Breast epithelium (tissue), 4 donors: ENCODE results near the gene MTA1. TPM values are rescaled to one million over a fixed set of nuclear protein-coding genes. Genes with fewer than 3 reads are reported as not detected.

Experiments used
- DNase-seq, 2 donors: peaks; one replicate each; pipeline ENCODE4 v3.0.0-alpha.2; 2019; ENCODE audit warnings: low spot score in 2 of 2
- H3K27ac ChIP-seq, 2 donors: fragments of 200-600 bp; sonication (generic) in 1 of 2; one replicate each; pipeline ENCODE4 v1.5.1; 2016 to 2019; ENCODE audit warnings: mild to moderate bottlenecking in 1 of 2
- H3K27me3 ChIP-seq, 2 donors: fragments of 200-600 bp; sonication (generic) in 1 of 2; one replicate each; pipeline versions ENCODE4 v1.5.1 to v1.6.0; 2017 to 2019; ENCODE audit warnings: control low read depth in 1 of 2, mild to moderate bottlenecking in 1 of 2
- H3K36me3 ChIP-seq: fragments of 200-600 bp; one replicate; pipeline ENCODE4 v1.5.1; 2019
- H3K4me1 ChIP-seq, 2 donors: fragments of 200-600 bp; sonication (generic); one replicate each; pipeline ENCODE4 v1.5.1; 2016 to 2019; ENCODE audit warnings: control low read depth in 1 of 2
- H3K4me3 ChIP-seq, 3 donors: fragments of 200-600 bp; sonication (generic); 1 replicate in 2 of 3; 2 replicates in 1 of 3; pipeline ENCODE4 v1.5.1; 2016 to 2019; ENCODE audit warnings: mild to moderate bottlenecking in 3 of 3, moderate library complexity in 2 of 3
- H3K9me3 ChIP-seq, 2 donors: fragments of 200-600 bp; sonication (generic) in 1 of 2; one replicate each; pipeline ENCODE4 v1.5.1; 2016 to 2019; ENCODE audit warnings: control low read depth in 1 of 2
- POLR2A ChIP-seq: fragments of 450-650 bp; IDR thresholded peaks from one replicate; pipeline ENCODE4 v1.6.1; 2016; ENCODE audit warnings: antibody characterized with exemption, mild to moderate bottlenecking, moderate library complexity
- POLR2AphosphoS5 ChIP-seq, 3 donors: sonication (generic); formaldehyde crosslinking; IDR thresholded peaks; one replicate each; pipeline ENCODE4 v1.6.1; 2017; ENCODE audit warnings: antibody characterized with exemption in 3 of 3
- intact Hi-C: fragments of 100-400 bp; cut with DNase I; formaldehyde crosslinking; loops from one replicate; pipeline ENCODE4 v1.15.1; 2023; ENCODE audit warnings: low total_unique reads
- total RNA-seq, 3 donors: library from RNA; depleted of rRNA; stranded (reverse); fragments of >200 nt; gene quantifications; one replicate each; pipeline ENCODE4 v1.1.0, GENCODE V29; 2016
- TF ChIP-seq, protein P1 (sequence below), 3 donors: fragments of 450-650 bp; IDR thresholded peaks; one replicate each; pipeline ENCODE4 v1.5.1; 2016 to 2017; ENCODE audit warnings: antibody characterized with exemption in 3 of 3, mild to moderate bottlenecking in 3 of 3, moderate library complexity in 3 of 3

Gene MTA1
- total RNA-seq, 3 donors from 2014 or later = 50.7 to 70.1 (median 68.8) TPM

GRCh38 chr14:105505101-105505500, 85.5 kb downstream of the MTA1 start:
- Histone ChIP-seq H3K9me3 (no peaks in the 10 kb centered on the region), H3K4me1 (no peaks in the 10 kb centered on the region), H3K27ac (no peak overlapping the region), H3K27me3 (no peaks in the 10 kb centered on the region), H3K36me3 (no peaks in the 10 kb centered on the region), H3K4me3 (no peak overlapping the region)
- TF ChIP-seq, protein P1, sequence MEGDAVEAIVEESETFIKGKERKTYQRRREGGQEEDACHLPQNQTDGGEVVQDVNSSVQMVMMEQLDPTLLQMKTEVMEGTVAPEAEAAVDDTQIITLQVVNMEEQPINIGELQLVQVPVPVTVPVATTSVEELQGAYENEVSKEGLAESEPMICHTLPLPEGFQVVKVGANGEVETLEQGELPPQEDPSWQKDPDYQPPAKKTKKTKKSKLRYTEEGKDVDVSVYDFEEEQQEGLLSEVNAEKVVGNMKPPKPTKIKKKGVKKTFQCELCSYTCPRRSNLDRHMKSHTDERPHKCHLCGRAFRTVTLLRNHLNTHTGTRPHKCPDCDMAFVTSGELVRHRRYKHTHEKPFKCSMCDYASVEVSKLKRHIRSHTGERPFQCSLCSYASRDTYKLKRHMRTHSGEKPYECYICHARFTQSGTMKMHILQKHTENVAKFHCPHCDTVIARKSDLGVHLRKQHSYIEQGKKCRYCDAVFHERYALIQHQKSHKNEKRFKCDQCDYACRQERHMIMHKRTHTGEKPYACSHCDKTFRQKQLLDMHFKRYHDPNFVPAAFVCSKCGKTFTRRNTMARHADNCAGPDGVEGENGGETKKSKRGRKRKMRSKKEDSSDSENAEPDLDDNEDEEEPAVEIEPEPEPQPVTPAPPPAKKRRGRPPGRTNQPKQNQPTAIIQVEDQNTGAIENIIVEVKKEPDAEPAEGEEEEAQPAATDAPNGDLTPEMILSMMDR (IDR thresholded peaks at IDR 0.05) = no peak
- TF ChIP-seq POLR2A = no peak
- no peak for TF ChIP-seq POLR2AphosphoS5 (IDR thresholded peaks at IDR 0.05)
- DNase-seq = no peak
- intact Hi-C loops = no loop called here

DNA sequence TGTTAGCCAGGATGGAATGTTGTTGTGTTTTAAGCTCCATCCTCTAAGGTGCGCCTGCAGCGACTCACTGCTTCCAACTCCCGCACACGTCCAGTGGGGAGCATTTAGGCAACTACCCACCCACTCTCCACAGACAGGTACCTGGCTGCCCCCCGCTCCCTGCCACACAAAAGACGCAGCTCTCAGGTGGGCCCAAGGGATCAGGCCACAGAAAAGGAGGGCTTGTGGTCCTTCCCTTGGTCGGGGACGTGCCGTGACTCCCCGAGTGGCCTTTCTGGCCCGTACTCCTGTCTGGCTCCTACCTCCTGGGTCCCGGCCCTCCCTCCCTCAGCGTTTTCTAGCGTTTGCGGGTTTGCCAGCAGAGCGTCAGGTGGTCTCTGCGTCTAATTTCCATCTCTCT, 87.6 kb downstream of the MTA1 start:
- intact Hi-C loops = no loop called here
- no peaks in the 10 kb centered on the region for H3K36me3 ChIP-seq
- H3K9me3 ChIP-seq = no peaks in the 10 kb centered on the region
- no peak overlapping the region for H3K27ac ChIP-seq
- TF ChIP-seq, protein P1 (IDR thresholded peaks at IDR 0.05) = no peak
- no peak for TF ChIP-seq POLR2A
- no peak for TF ChIP-seq POLR2AphosphoS5 (IDR thresholded peaks at IDR 0.05)
- no peak for DNase-seq
- H3K4me1 ChIP-seq = no peaks in the 10 kb centered on the region
- no peak overlapping the region for H3K4me3 ChIP-seq
- no peaks in the 10 kb centered on the region for H3K27me3 ChIP-seq

DNA sequence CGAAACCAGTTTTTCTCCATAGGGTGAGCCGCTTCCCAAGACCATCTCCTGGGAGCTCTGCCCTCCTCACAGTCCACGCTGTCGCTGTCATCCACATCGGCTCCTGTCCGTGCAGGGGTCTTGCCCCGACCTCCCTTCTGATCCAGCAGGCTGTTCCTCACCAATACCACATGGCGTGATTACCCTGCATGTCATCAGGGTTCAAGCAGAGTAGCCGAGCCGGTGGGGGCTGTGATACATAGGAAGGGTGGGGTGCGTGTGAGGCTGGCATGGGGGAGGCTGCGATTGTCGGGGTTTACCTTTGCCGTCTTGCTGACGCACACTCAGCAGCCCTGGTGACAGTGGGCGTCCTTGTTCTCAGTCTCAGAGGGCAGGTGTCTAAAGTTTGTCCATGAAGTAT, 88.4 kb downstream of the MTA1 start:
- Histone ChIP-seq H3K4me1 (no peaks in the 10 kb centered on the region), H3K9me3 (no peaks in the 10 kb centered on the region), H3K27me3 (no peaks in the 10 kb centered on the region), H3K4me3 (no peak overlapping the region), H3K36me3 (no peaks in the 10 kb centered on the region), H3K27ac (no peak overlapping the region)
- no peak for TF ChIP-seq POLR2A
- TF ChIP-seq, protein P1 (IDR thresholded peaks at IDR 0.05) = no peak
- TF ChIP-seq POLR2AphosphoS5 (IDR thresholded peaks at IDR 0.05) = no peak
- no peak for DNase-seq
- intact Hi-C loops = no loop called here

DNA sequence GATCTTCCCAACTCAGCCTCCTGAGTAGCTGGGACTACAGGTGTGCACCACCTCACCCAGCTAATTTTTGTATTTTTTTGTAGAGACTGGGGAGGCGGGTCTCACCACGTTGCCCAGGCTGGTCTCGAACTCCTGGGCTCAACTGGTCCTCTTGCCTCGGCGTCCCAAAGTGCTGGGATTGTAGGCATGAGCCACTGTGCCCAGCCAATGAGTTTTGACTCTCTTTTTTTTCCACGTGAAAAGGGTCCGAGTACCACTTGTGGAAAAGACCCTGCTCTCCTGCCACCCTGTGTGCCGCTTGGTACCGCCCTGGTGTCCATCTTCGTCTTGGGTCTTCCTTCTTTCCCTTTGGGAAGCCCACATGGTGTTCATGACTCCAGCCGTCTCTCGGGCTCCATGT, 89.0 kb downstream of the MTA1 start:
- no peaks in the 10 kb centered on the region for H3K4me1 ChIP-seq
- no peaks in the 10 kb centered on the region for H3K27me3 ChIP-seq
- H3K4me3 ChIP-seq = no peak overlapping the region
- no peak for DNase-seq
- TF ChIP-seq POLR2AphosphoS5 (IDR thresholded peaks at IDR 0.05) (no peak), POLR2A (no peak)
- TF ChIP-seq, protein P1 (IDR thresholded peaks at IDR 0.05) = no peak
- H3K36me3 ChIP-seq = no peaks in the 10 kb centered on the region
- H3K9me3 ChIP-seq = no peaks in the 10 kb centered on the region
- intact Hi-C loops = no loop called here
- no peak overlapping the region for H3K27ac ChIP-seq

DNA sequence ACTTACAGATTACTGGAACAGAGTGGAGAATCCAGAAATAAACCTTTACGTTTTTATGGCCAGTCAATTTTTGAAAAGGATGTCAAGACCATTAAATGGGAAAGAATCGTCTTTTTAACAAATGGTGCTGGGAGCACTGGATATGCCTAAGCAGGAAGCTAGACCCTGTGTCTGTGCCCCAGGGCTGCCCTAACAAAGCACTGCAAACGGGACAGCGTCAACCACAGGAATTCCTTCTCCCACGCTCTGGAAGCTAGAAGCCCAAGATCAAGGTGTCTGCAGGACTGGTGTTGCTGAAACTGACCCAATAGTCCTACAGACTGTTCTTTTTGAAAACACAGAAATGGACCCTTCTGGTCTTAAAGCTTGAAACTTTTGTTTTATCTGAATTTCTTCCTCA, 97.5 kb downstream of the MTA1 start:
- H3K4me3 ChIP-seq = no peak overlapping the region
- no peaks in the 10 kb centered on the region for H3K36me3 ChIP-seq
- H3K4me1 ChIP-seq = no peaks in the 10 kb centered on the region
- TF ChIP-seq POLR2A (no peak), POLR2AphosphoS5 (IDR thresholded peaks at IDR 0.05) (no peak)
- TF ChIP-seq, protein P1 (IDR thresholded peaks at IDR 0.05) = no peak
- no peaks in the 10 kb centered on the region for H3K27me3 ChIP-seq
- no peak overlapping the region for H3K27ac ChIP-seq
- intact Hi-C loops = no loop called here
- H3K9me3 ChIP-seq = no peaks in the 10 kb centered on the region
- DNase-seq = no peak
